ENCODE results near the gene ATP9A.
"Not testable (repeated sequence)": the region's sequence is repeated elsewhere in the genome, so short reads cannot be mapped to it uniquely, and the experiment has no call there.

Gene ATP9A

DNA sequence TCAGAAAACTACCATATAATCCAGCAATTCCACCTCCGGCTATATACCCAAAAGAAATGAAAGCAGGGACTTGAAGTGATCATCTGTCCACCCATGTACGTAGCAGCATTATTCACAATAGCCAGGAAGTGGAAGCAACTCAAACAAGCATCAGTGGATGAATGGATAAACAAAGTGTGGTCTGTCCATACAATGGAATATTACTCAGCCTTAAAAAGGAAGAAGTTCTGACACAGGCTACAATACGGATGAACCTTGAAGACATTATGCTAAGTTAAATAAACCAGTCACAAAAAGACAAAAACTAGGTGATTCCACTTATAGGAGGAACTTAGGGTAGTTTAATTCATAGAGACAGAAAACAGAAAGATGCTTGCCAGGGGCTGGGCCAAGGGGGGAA is 76.5 kb downstream of the ATP9A start:
- H3K4me3 ChIP-seq (ENCODE audit: low read depth, low read length), result no peak overlapping the region
- TF ChIP-seq, protein P1, sequence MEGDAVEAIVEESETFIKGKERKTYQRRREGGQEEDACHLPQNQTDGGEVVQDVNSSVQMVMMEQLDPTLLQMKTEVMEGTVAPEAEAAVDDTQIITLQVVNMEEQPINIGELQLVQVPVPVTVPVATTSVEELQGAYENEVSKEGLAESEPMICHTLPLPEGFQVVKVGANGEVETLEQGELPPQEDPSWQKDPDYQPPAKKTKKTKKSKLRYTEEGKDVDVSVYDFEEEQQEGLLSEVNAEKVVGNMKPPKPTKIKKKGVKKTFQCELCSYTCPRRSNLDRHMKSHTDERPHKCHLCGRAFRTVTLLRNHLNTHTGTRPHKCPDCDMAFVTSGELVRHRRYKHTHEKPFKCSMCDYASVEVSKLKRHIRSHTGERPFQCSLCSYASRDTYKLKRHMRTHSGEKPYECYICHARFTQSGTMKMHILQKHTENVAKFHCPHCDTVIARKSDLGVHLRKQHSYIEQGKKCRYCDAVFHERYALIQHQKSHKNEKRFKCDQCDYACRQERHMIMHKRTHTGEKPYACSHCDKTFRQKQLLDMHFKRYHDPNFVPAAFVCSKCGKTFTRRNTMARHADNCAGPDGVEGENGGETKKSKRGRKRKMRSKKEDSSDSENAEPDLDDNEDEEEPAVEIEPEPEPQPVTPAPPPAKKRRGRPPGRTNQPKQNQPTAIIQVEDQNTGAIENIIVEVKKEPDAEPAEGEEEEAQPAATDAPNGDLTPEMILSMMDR (IDR thresholded peaks at IDR 0.05; ENCODE audit: insufficient read depth, low read length, missing control alignments), result no peak
- no peak for DNase-seq (ENCODE audit: low read depth, low spot score)
- CTCF ChIA-PET, result interaction anchor here (2.2 kb wide), 1 partner anchor 9 kb away, joined by 9 read pairs; no protein-coding TSS in a partner anchor
- POLR2A ChIA-PET, result no interaction called here

DNA sequence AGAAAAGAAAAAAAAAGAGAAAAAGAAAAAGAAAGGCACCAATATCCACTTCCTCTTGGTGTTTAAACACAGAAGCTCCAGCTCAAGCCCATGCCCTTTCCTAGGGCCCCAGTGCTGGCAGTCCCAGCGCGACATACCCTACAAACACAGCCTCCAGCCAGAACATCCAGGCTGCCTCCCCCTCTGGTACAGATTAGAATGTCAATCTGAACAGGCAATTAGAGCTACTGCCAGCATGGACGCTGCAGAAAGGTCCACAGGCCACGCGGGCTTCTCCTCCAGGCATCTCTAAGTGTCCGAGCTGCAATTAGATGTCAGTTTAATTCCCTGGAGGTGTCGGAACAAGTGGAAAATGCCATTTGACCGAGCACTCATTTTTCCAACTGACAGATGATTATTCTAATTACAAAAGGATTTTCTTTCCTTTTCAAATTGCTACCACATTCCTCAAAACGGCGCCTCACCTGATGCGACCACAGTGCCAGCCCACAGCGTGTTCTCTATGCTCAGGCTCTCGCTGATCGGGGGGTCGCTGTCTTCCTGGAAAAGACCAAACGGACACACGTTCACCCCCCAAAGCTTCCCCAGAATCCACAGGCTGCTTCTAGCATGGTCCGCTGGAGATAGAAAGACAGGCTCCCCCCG is 79.5 kb downstream of the ATP9A start:
- DNase-seq (ENCODE audit: low read depth, low spot score), result no peak
- CTCF ChIA-PET, result interaction anchor here (0.8 to 1.8 kb wide), 2 partner anchors 10 to 12 kb away, joined by 3 to 7 read pairs; no protein-coding TSS in a partner anchor
- no peak overlapping the region for H3K4me3 ChIP-seq (ENCODE audit: low read depth, low read length)
- TF ChIP-seq, protein P1 (IDR thresholded peaks at IDR 0.05; ENCODE audit: insufficient read depth, low read length, missing control alignments), result no peak
- POLR2A ChIA-PET, result no interaction called here

DNA sequence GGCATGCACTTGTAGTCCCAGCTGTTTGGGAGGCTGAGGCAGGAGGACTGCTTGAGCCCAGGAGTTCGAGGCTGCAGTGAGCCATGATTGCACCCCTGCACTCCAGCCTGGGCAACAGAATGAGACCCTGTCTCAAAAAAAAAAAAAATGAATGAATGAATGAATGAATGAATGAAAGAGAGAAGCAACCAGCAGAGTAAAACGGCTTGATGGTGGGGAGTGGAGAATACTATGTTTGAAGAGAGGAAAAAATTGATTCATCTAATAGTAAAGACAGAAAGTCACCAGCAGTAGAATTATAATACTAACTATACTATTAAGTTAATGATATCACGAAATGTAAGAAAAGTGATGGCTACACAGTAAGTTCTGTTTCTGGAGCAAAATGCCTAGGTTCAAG is 80.6 kb downstream of the ATP9A start:
- no peak overlapping the region for H3K4me3 ChIP-seq (ENCODE audit: low read depth, low read length)
- ChIA-PET CTCF (interaction anchor here (1.8 kb wide), 1 partner anchor 13 kb away, joined by 7 read pairs; no protein-coding TSS in a partner anchor), POLR2A (no interaction called here)
- no peak for DNase-seq (ENCODE audit: low read depth, low spot score)
- TF ChIP-seq, protein P1 (IDR thresholded peaks at IDR 0.05; ENCODE audit: insufficient read depth, low read length, missing control alignments), result no peak

DNA sequence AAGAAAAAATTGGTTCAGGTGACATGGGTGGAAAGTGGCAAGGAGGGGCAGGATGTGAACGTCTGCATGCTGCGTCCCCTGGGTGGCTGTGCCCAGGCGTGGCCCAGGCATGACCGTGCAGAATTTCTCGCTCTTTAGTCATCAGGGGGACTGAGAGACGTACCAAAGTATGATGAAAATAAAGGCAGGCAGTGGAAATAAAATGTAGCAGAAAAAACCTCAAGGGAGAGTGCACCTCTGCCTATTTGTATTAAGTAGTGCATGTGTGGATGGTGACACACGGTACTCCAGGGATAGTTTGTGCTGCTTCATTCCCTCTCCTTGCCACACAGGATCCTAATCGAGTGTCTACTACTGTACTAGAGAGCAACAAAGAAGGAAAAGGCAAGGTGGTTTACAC is 81.1 kb downstream of the ATP9A start:
- H3K4me3 ChIP-seq (ENCODE audit: low read depth, low read length), result no peak overlapping the region
- peak; percentile 5 for DNase-seq (ENCODE audit: low read depth, low spot score)
- CTCF ChIA-PET, result no interaction called here

DNA sequence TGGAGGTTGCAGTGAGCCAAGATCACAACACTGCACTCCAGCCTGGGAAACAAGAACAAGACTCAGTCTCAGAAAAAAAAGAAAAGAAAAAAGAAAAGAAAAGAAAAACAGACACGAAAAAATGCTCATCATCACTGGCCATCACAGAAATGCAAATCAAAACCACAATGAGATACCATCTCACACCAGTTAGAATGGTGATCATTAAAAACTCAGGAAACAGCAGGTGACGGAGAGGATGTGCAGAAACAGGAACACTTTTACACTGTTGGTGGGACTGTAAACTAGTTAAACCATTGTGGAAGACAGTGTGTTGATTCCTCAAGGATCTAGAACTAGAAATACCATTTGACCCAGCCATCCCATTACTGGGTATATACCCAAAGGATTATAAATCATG is 82.7 kb downstream of the ATP9A start:
- CTCF ChIA-PET, result interaction anchor here (1.8 kb wide), 1 partner anchor 15 kb away, joined by 4 read pairs; no protein-coding TSS in a partner anchor

More for the DNA sequence above, 81.1 kb downstream of the ATP9A start:
- POLR2A ChIA-PET, result no interaction called here
- TF ChIP-seq, protein P1 (IDR thresholded peaks at IDR 0.05; ENCODE audit: insufficient read depth, low read length, missing control alignments), result no peak

DNA sequence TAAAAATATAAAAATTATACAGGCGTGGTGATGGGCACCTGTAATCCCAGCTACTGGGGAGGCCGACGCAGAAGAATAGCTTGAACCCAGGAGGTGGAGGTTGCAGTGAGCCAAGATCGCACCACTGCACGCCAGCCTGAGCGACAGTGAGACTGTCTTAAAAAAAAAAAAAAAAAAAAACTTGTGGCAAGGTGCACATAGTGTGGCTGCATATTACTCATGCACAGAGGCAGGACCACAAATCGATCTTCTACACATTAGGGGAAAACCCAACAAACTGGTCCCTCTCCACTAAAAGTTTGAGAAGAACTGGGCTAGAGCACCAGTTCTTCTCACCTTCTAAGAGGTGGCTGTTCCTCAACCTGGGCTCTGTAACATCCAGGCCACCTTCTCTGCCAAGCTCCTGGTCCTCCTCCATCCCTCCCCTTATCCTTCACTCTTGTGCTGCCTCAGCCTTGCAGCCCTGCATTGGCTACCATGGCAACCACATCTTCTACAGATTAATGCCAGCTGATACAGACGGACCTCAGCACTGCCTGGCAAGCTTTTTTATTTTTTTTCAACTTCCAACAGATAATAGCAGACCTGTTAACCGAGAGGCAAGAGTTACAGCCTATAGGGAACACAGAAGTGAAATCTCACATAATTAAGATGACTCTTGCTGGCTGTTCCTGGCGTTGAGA is 88.0 kb downstream of the ATP9A start:
- DNase-seq (ENCODE audit: low read depth, low spot score), result no peak
- CTCF ChIA-PET, result no interaction called here
- TF ChIP-seq, protein P1 (IDR thresholded peaks at IDR 0.05; ENCODE audit: insufficient read depth, low read length, missing control alignments), result no peak
- POLR2A ChIA-PET, result no interaction called here
- H3K4me3 ChIP-seq (ENCODE audit: low read depth, low read length), result no peak overlapping the region

More for the DNA sequence above, 82.7 kb downstream of the ATP9A start:
- POLR2A ChIA-PET; H3K4me3 ChIP-seq (ENCODE audit: low read depth, low read length); DNase-seq (ENCODE audit: low read depth, low spot score): not testable (repeated sequence)

Measured in AG04449 (cell line).